A549 (cell line): ENCODE results near the gene NEK11. TPM values are rescaled to one million over a fixed set of nuclear protein-coding genes. Genes with fewer than 3 reads are reported as not detected.

ENCODE experiments used
- ATAC-seq, 2 experiments: fragments of 200-7000 bp in 1 of 2; fragments of >200 bp in 1 of 2; cut with Nextera tagmentation in 1 of 2; cut with Tn5 transposase in 1 of 2; 3 replicates each; pipeline versions ENCODE4 v1.8.0 to v1.9.1; 2018 to 2020; ENCODE audit warnings: mild to moderate bottlenecking in 1 of 2, moderate library complexity in 1 of 2
- CTCF ChIA-PET: fragments of 300-600 bp; sonication (Branson Sonifier 250); formaldehyde crosslinking; extraction: SDS; loops from one replicate; lab custom pipeline; 2021; ENCODE audit warnings: antibody characterized with exemption, inconsistent platforms; lab: Yijun Ruan, JAX
- POLR2A ChIA-PET: fragments of 350-600 bp; formaldehyde crosslinking; extraction: SDS; loops from one replicate; lab custom pipeline; 2021; ENCODE audit warnings: antibody characterized with exemption, inconsistent platforms; lab: Yijun Ruan, JAX
- DNase-seq, 2 experiments: peaks; one replicate each; pipeline versions ENCODE4 v3.0.0 to v3.0.0-alpha.2; 2011 to 2016; ENCODE audit warnings: low read depth in 1 of 2, low spot score in 1 of 2
- FAIRE-seq: peaks from 2 replicates; lab custom pipeline; 2011; peaks lifted over from hg19 to GRCh38; lab: Jason Lieb, UNC
- H3K27ac ChIP-seq, 2 experiments: fragments of >200 bp; sonication (Bioruptor Twin); formaldehyde crosslinking; 3 replicates each; pipeline ENCODE4 v1.5.1; 2016 to 2017
- H3K4me1 ChIP-seq: fragments of >200 bp; sonication (Bioruptor Twin); formaldehyde crosslinking; 3 replicates; pipeline ENCODE4 v1.6.1; 2016
- H3K4me2 ChIP-seq: fragments of >200 bp; sonication (Bioruptor Twin); formaldehyde crosslinking; 3 replicates; pipeline ENCODE4 v1.6.1; 2016
- H3K4me3 ChIP-seq: fragments of >200 bp; sonication (Bioruptor Twin); formaldehyde crosslinking; 3 replicates; pipeline ENCODE4 v1.5.1; 2016
- H3K9me3 ChIP-seq: fragments of >200 bp; sonication (Bioruptor Twin); formaldehyde crosslinking; 3 replicates; pipeline ENCODE4 v1.6.1; 2016
- BHLHE40 ChIP-seq: IDR thresholded peaks from 2 replicates; pipeline ENCODE4 v1.6.1; 2012; ENCODE audit warnings: low read depth, low read length, inconsistent platforms
- CBX2 ChIP-seq: fragments of 200-600 bp; sonication (generic); IDR thresholded peaks from 2 replicates; pipeline ENCODE4 v1.6.1; 2016; ENCODE audit warnings: low read depth, mild to moderate bottlenecking, borderline replicate concordance
- FOXS1 ChIP-seq: fragments of 250-450 bp; sonication (Bioruptor Pico); IDR thresholded peaks from 2 replicates; pipeline ENCODE4 v1.5.0; 2020; ENCODE audit warnings: mild to moderate bottlenecking, moderate library complexity
- GATA3 ChIP-seq: IDR thresholded peaks from 2 replicates; pipeline ENCODE4 v1.6.1; 2012; ENCODE audit warnings: borderline replicate concordance
- HEYL ChIP-seq: fragments of 250-450 bp; sonication (Bioruptor Pico); IDR thresholded peaks from 2 replicates; pipeline ENCODE4 v1.8.0; 2021; ENCODE audit warnings: mild to moderate bottlenecking, moderate library complexity
- HOXB5 ChIP-seq: fragments of 250-450 bp; sonication (Bioruptor Pico); IDR thresholded peaks from 2 replicates; pipeline ENCODE4 v1.5.0; 2020; ENCODE audit warnings: mild to moderate bottlenecking, moderate library complexity
- JUN ChIP-seq, 2 experiments: fragments of >200 bp; sonication (Bioruptor Twin); formaldehyde crosslinking; IDR thresholded peaks; 2 replicates in 1 of 2; 3 replicates in 1 of 2; pipeline ENCODE4 v1.6.1; 2016 to 2017
- JUNB ChIP-seq: fragments of >200 bp; sonication (Bioruptor Twin); formaldehyde crosslinking; IDR thresholded peaks from 2 replicates; pipeline ENCODE4 v1.6.1; 2016
- MAFK ChIP-seq: fragments of 450-650 bp; IDR thresholded peaks from 2 replicates; pipeline ENCODE4 v1.6.1; 2014; ENCODE audit not compliant: partially characterized antibody
- NR3C1 ChIP-seq: fragments of >200 bp; sonication (Bioruptor Twin); formaldehyde crosslinking; IDR thresholded peaks from 3 replicates; pipeline ENCODE4 v1.6.1; 2017
- PHF8 ChIP-seq: fragments of 200-600 bp; sonication (generic); IDR thresholded peaks from 2 replicates; pipeline ENCODE4 v1.6.1; 2016; ENCODE audit warnings: low read depth, mild to moderate bottlenecking, antibody characterized with exemption, moderate library complexity, borderline replicate concordance
- RAD21 ChIP-seq, 2 experiments: fragments of >200 bp in 1 of 2; sonication (Bioruptor Twin) in 1 of 2; formaldehyde crosslinking in 1 of 2; IDR thresholded peaks in 1 of 2; conservative IDR thresholded peaks in 1 of 2; 2 replicates in 1 of 2; 3 replicates in 1 of 2; pipeline ENCODE4 v1.6.1; 2012 to 2018; ENCODE audit warnings: inconsistent platforms in 1 of 2
- RARB ChIP-seq: fragments of 250-450 bp; sonication (Bioruptor Pico); IDR thresholded peaks from 2 replicates; pipeline ENCODE4 v1.8.0; 2021; ENCODE audit warnings: mild to moderate bottlenecking, moderate library complexity
- RCOR1 ChIP-seq: fragments of 150-350 bp; IDR thresholded peaks from 2 replicates; pipeline ENCODE4 v1.6.1; 2014; ENCODE audit warnings: antibody characterized with exemption, low read length, low read depth
- RNF2 ChIP-seq: fragments of 200-600 bp; sonication (generic); IDR thresholded peaks from 2 replicates; pipeline ENCODE4 v1.6.1; 2016; ENCODE audit warnings: low read depth, mild to moderate bottlenecking, antibody characterized with exemption, moderate library complexity, borderline replicate concordance
- SMC3 ChIP-seq: fragments of >200 bp; sonication (Bioruptor Twin); formaldehyde crosslinking; IDR thresholded peaks from 3 replicates; pipeline ENCODE4 v1.6.1; 2018; ENCODE audit warnings: inconsistent platforms
- SREBF2 ChIP-seq: fragments of 450-650 bp; IDR thresholded peaks from 2 replicates; pipeline ENCODE4 v1.6.1; 2014; ENCODE audit warnings: mild to moderate bottlenecking, moderate library complexity
- ZSCAN20 ChIP-seq: fragments of 250-450 bp; sonication (Bioruptor Pico); IDR thresholded peaks from 2 replicates; pipeline ENCODE4 v1.8.0; 2022; ENCODE audit warnings: mild to moderate bottlenecking, moderate library complexity
- WGBS: methylation state at CpG from one replicate; pipeline ENCODE4 v1.1.6; 2017; ENCODE audit errors: missing lambda C conversion rate; 5-methylcytosine and 5-hydroxymethylcytosine counted together
- polyA plus RNA-seq, 4 experiments: library from polyadenylated mRNA; depleted of rRNA in 3 of 4; stranded (reverse); fragments of >200 nt; fragmentation: RNase III in 1 of 4; extraction: RNeasy Plus Mini Kit Qiagen cat#74134 plus additional on column Dnase treatment in 1 of 4; gene quantifications; 2 replicates in 3 of 4; 3 replicates in 1 of 4; pipeline ENCODE4 v1.2.3, GENCODE V29; 2011 to 2017
- TF ChIP-seq, protein P1 (sequence below): IDR thresholded peaks from 2 replicates; pipeline ENCODE4 v1.6.1; 2012; ENCODE audit warnings: low read depth, borderline replicate concordance
- TF ChIP-seq, protein P2 (sequence below): fragments of 200-600 bp; sonication (generic); IDR thresholded peaks from 2 replicates; pipeline ENCODE4 v1.6.1; 2016; ENCODE audit warnings: antibody characterized with exemption, mild to moderate bottlenecking, moderate library complexity
- TF ChIP-seq, protein P3 (sequence below): fragments of 250-450 bp; sonication (Bioruptor Pico); IDR thresholded peaks from 2 replicates; pipeline ENCODE4 v1.5.0; 2020; ENCODE audit warnings: low read depth, mild to moderate bottlenecking, moderate library complexity
- TF ChIP-seq, protein P4 (sequence below): fragments of 150-350 bp; IDR thresholded peaks from 2 replicates; pipeline ENCODE4 v1.6.1; 2014; ENCODE audit warnings: low read depth, mild to moderate bottlenecking, low read length

Gene NEK11
- polyA plus RNA-seq, 2 of the 4 experiments (the other 2 are of a cell fraction), result 5.8 to 8.9 TPM

DNA sequence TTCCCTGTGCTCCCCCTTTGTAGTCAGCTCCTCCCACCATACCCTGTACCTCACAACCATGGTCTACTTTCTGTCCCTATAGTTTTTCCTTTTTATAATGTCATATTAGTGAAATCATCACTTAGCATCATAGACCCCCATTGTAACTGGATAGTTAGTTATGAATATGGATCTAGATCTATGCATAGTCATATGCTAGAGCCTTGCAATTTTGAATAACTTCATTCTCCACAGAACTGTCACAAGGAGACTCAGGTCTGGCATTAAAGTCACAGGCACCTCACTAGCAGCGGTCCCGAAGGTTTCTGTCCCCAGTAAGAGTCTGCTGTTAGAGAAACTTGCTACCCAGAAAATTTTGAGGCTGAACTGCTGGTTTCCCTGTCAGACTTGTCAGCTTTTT lies 252.9 kb downstream of the NEK11 start:
- FAIRE-seq (no peak), DNase-seq (no peak), ATAC-seq (no peak)
- Histone ChIP-seq H3K27ac (no peak overlapping the region), H3K4me3 (no peak overlapping the region), H3K4me2 (no peak overlapping the region), H3K4me1 (no peaks in the 10 kb centered on the region), H3K9me3 (no peaks in the 10 kb centered on the region)
- TF ChIP-seq FOXS1 (CRISPR knock-in tag), result no peak
- TF ChIP-seq RCOR1, result no peak
- TF ChIP-seq ZSCAN20 (CRISPR knock-in tag), result no peak
- TF ChIP-seq RNF2, result no peak
- TF ChIP-seq PHF8, result no peak
- TF ChIP-seq SREBF2, result no peak
- no peak for TF ChIP-seq RARB (CRISPR knock-in tag)
- TF ChIP-seq HEYL (CRISPR knock-in tag), result no peak
- no peak for TF ChIP-seq SMC3
- TF ChIP-seq, protein P1, sequence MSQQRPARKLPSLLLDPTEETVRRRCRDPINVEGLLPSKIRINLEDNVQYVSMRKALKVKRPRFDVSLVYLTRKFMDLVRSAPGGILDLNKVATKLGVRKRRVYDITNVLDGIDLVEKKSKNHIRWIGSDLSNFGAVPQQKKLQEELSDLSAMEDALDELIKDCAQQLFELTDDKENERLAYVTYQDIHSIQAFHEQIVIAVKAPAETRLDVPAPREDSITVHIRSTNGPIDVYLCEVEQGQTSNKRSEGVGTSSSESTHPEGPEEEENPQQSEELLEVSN, result no peak
- TF ChIP-seq, protein P2, sequence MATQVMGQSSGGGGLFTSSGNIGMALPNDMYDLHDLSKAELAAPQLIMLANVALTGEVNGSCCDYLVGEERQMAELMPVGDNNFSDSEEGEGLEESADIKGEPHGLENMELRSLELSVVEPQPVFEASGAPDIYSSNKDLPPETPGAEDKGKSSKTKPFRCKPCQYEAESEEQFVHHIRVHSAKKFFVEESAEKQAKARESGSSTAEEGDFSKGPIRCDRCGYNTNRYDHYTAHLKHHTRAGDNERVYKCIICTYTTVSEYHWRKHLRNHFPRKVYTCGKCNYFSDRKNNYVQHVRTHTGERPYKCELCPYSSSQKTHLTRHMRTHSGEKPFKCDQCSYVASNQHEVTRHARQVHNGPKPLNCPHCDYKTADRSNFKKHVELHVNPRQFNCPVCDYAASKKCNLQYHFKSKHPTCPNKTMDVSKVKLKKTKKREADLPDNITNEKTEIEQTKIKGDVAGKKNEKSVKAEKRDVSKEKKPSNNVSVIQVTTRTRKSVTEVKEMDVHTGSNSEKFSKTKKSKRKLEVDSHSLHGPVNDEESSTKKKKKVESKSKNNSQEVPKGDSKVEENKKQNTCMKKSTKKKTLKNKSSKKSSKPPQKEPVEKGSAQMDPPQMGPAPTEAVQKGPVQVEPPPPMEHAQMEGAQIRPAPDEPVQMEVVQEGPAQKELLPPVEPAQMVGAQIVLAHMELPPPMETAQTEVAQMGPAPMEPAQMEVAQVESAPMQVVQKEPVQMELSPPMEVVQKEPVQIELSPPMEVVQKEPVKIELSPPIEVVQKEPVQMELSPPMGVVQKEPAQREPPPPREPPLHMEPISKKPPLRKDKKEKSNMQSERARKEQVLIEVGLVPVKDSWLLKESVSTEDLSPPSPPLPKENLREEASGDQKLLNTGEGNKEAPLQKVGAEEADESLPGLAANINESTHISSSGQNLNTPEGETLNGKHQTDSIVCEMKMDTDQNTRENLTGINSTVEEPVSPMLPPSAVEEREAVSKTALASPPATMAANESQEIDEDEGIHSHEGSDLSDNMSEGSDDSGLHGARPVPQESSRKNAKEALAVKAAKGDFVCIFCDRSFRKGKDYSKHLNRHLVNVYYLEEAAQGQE, result no peak
- TF ChIP-seq BHLHE40, result no peak
- TF ChIP-seq RAD21 (conservative IDR thresholded peaks at IDR 0.05 in 1 of 2, IDR thresholded peaks at IDR 0.05 in 1 of 2), result no peak
- no peak for TF ChIP-seq HOXB5 (CRISPR knock-in tag)
- TF ChIP-seq CBX2, result no peak
- no peak for TF ChIP-seq NR3C1
- TF ChIP-seq, protein P3, sequence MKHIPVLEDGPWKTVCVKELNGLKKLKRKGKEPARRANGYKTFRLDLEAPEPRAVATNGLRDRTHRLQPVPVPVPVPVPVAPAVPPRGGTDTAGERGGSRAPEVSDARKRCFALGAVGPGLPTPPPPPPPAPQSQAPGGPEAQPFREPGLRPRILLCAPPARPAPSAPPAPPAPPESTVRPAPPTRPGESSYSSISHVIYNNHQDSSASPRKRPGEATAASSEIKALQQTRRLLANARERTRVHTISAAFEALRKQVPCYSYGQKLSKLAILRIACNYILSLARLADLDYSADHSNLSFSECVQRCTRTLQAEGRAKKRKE (CRISPR knock-in tag), result no peak
- TF ChIP-seq GATA3, result no peak
- TF ChIP-seq, protein P4, sequence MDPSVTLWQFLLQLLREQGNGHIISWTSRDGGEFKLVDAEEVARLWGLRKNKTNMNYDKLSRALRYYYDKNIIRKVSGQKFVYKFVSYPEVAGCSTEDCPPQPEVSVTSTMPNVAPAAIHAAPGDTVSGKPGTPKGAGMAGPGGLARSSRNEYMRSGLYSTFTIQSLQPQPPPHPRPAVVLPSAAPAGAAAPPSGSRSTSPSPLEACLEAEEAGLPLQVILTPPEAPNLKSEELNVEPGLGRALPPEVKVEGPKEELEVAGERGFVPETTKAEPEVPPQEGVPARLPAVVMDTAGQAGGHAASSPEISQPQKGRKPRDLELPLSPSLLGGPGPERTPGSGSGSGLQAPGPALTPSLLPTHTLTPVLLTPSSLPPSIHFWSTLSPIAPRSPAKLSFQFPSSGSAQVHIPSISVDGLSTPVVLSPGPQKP, result no peak
- ChIA-PET POLR2A (no interaction called here), CTCF (no interaction called here)
- 81% methylated on average over 2 of the region's 2 CpGs for WGBS

DNA sequence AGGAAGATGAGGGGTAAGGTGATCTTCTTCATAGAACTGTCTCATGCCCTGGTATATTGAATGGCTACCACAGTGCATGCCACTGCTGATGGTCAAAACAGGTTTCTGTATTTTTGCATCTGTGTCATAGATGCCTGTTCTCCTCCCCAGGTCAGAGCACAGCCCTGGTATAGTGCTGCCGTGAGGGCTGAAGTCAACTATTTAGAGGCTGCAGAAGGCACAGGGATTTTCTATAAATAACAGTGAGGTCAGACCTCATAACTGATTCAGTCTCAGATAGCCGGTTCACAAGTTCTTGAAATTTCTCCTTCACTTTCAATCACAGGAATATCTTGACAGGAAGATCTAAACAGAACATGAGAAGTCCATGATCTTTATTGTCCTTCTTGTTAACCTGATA lies 255.7 kb downstream of the NEK11 start:
- Histone ChIP-seq H3K27ac (no peak overlapping the region), H3K9me3 (no peaks in the 10 kb centered on the region), H3K4me2 (no peak overlapping the region), H3K4me3 (no peak overlapping the region), H3K4me1 (no peaks in the 10 kb centered on the region)
- ChIA-PET CTCF (no interaction called here), POLR2A (no interaction called here)
- TF ChIP-seq HOXB5 (CRISPR knock-in tag), result no peak
- no peak for TF ChIP-seq JUN (IDR thresholded peaks at IDR 0.05)
- TF ChIP-seq JUNB, result no peak
- TF ChIP-seq MAFK, result no peak
- ATAC-seq, result no peak
- WGBS, result 76% methylated on average over 2 of the region's 2 CpGs
- no peak for FAIRE-seq
- DNase-seq, result no peak
